NK-92 treated with Interleukin-12 subunit alpha and Interleukin-12 subunit beta, amount 100 ng/mL, for 24 hours (cell line): ENCODE data around the gene STX11.
"Not testable (repeated sequence)": the region's sequence is repeated elsewhere in the genome, so short reads cannot be mapped to it uniquely, and the experiment has no call there.

Experiments
- DNase-seq: peaks from one replicate; lab custom pipeline; 2025; lab: John Stamatoyannopoulos, UW

The STX11 gene

GRCh38 chr6:144177726-144178125 is 27.4 kb downstream of the STX11 start:
- no peak for DNase-seq

DNA sequence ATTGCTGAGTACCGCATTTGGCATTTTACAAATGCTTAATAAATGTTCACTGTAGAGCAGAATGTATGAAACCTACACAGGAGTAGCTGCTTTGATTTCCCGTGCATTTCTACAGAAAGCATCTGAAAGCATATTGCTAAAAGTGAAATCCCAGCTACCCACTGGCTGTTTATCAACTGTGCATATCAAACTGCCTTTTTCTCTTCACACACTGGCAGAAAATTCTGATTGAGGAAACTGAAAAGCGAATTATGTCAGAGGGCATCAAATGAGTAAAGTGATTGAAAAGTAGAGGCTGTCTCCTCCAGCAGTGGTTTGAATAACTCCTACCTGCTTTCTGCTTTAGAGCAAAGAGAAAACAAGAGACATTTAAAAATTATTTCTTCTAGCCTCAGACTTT is 28.0 kb downstream of the STX11 start:
- no peak for DNase-seq

DNA sequence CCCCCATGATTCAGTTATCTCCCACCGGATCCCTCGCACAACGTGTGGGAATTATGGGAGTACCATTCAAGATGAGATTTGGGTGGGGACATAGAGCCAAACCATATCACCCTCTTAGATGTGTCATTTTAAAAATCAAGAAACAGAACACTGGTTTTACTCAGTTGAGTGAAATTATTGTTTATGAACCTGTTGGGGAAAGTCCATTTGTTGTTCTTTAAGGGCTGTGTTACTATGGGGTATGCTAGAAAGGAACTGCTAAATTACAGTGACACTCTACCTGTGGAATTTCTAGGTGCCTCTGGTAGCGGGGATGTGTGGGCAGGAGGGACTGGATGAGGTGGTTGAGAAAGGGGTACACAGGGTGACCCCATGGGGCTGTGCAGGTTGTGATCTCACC is 28.9 kb downstream of the STX11 start:
- no peak for DNase-seq

DNA sequence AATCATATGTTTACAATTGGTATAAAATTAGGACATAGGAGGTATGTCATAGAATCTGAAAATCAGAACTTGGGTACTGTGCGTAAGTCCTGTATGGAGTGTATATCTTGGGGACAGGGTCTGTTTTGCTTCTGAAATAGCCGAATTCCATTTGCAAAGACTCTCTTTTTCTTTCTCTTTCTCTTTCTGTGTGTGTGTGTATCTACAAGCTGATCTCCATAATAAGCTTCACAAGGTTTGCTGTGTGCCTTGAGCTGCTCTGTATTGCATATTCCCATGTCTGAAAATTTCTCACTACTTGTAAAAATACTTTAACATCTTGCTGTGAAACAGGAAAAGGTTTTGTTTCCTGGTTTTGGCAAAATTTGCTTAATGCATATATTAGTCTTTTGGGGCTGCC is 29.5 kb downstream of the STX11 start:
- no peak for DNase-seq

DNA sequence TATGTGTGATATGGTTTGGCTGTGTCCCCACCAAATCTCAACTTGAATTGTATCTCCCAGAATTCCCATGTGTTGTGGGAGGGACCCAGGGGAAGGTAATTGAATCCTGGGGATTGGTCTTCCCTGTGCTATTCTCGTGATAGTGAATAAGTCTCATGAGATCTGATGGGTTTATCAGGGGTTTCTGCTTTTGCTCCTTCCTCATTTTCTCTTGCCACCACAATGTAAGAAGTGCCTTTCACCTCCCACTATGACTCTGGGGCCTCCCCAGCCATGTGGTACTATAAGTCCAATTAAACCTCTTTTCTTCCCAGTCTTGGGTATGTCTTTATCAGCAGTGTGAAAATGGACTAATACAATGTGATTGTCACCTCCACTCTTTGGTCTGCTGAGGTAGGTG is 30.0 kb downstream of the STX11 start:
- not testable (repeated sequence) for DNase-seq

GRCh38 chr6:144181639-144182038 is 31.3 kb downstream of the STX11 start:
- DNase-seq = no peak

- DNase-seq = not testable (repeated sequence)
Measured at GRCh38 chr6:144184186-144184585, 33.9 kb downstream of the STX11 start.

DNA sequence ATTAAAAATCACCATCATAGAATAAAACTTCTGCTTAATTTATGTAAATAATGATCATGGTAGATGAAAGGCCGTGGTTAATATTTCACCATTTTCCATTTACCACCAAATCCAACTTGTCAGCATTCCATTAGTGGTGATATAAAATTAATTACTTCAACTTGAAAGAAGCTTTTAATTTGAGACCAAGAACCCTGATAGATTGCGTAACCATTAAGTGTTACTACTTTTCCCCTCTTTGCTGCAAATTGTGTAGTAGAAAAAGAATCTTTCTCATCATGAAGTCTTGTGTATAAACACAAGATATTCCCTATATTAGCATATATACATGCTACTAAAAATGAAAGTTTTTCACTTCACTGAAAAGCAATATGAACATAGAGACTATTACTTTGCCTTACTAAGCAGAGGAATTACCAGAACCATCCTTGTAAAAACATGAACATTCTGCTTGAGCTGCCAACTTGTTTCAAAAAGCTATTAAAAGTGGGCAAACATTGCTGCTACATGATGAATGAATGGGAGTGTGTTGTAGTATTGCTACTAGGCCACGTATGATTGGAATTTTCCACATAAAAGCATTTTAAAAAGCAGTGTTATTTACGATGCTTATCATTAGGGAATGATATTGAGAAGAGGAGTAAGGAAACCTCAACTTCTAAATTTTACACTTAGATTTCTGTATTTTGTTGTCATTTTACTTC is 35.0 kb downstream of the STX11 start:
- DNase-seq = no peak

- no peak for DNase-seq
Measured at GRCh38 chr6:144186817-144187625, 36.7 kb downstream of the STX11 start.

DNA sequence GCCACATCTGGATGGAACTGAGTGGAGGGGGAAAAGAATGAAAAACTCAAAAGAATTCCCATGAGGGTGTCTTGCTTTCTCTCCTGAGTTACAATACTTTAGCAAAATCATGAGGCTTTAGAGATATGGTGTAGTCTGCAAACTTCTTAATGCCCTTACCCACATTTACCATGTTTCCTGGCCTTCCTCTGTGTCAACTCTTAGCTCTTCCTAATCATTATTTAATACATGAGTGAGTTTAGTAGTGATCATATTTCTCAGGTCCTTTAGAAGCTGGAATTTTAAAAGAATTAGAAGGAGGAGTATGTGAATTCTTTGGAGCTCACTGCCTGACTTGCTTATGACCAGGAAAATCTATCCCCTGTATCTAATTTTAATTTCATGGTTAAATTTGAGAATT is 39.0 kb downstream of the STX11 start:
- DNase-seq = no peak

DNA sequence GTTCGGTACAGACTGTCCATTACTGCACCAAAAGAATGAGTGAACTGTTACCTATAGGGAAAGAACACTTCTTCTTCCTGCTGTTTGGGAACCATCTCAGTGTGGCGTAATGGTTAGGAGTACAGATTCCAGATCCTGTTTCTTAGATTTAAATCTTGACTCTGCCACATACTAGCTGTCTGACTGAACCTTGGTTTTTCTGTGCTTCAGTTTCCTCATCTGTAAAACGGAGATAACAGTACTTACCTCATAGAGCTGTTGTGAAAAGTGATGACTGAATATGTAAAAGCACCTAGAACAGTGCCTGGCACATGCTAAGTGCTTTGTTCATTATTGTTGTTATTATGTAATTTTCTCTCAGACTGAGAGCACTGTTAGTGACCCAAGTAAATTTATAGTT is 39.8 kb downstream of the STX11 start:
- DNase-seq = no peak

- no peak for DNase-seq
Measured at GRCh38 chr6:144190593-144190992, 40.3 kb downstream of the STX11 start.

DNA sequence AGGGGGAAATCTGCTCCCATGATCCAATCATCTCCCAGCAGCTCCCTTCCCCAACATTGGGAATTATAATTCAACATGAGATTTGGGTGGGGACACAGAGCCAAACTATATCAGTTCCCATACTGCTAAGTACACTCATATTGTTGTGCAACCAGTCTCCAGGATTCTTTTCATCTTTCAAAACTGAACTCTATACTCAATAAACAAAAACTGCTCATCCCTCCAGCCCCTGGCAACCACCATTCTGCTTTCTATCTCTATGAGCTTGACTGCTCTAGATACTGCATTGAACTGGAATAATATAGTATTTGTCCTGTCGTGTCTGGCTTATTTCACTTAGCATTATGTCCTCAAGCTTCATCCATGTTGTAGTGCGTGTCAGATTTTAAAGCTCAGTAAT is 42.9 kb downstream of the STX11 start:
- DNase-seq = no peak

- no peak for DNase-seq
Measured at GRCh38 chr6:144194293-144194810, 44.0 kb downstream of the STX11 start.

DNA sequence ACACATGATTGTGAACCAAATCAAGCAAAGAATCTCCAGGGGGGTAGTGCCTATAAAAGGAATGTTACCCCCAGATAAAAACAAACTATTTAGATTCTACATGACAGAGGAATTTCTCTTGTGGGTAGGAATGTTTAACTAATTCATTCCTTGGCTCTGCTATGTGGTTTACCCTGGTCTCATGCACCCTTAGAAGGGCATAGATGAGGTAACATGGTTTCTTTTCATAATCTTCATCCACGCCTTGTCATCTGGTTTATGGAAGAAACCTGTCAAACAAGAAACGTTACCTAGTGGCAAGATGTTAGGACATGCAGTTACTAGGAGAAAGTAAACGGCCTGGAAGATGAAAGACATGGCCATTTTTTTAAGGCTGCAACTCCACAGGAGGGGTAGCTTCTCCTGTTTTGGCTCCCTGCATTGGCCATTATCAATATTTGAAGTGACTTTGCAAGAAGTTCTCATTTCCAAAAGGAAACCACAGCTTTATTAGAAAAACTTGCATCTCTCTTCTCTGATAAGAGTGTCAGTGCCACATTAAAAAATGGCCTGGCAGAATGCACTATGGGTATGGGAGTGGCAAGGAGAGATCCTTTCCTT is 45.5 kb downstream of the STX11 start:
- DNase-seq = no peak

DNA sequence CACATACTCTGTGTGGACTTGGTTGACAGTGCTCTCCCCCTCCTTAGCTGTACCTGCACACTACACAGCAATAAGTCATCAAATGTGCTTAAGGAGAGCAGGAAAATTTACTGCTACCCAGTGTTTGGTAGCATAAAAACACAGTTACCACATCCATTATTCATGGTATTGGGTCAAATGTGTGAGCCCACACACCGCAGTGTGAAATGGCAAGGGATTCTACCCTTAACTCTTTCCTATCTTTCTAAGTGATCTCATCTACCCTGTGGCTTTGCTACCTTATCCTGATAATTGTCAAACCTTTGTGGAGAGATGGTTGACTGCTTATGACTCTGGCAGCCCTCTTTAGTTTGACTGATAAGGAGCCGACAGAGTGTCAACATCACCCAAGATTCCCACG is 47.6 kb downstream of the STX11 start:
- DNase-seq = peak; percentile 62

- DNase-seq = no peak
Measured at GRCh38 chr6:144202879-144203468, 52.7 kb downstream of the STX11 start.

GRCh38 chr6:144211160-144211559 is 60.8 kb downstream of the STX11 start:
- no peak for DNase-seq

GRCh38 chr6:144213315-144213714 is 63.0 kb downstream of the STX11 start:
- no peak for DNase-seq

GRCh38 chr6:144214029-144214428 is 63.7 kb downstream of the STX11 start:
- DNase-seq = no peak

DNA sequence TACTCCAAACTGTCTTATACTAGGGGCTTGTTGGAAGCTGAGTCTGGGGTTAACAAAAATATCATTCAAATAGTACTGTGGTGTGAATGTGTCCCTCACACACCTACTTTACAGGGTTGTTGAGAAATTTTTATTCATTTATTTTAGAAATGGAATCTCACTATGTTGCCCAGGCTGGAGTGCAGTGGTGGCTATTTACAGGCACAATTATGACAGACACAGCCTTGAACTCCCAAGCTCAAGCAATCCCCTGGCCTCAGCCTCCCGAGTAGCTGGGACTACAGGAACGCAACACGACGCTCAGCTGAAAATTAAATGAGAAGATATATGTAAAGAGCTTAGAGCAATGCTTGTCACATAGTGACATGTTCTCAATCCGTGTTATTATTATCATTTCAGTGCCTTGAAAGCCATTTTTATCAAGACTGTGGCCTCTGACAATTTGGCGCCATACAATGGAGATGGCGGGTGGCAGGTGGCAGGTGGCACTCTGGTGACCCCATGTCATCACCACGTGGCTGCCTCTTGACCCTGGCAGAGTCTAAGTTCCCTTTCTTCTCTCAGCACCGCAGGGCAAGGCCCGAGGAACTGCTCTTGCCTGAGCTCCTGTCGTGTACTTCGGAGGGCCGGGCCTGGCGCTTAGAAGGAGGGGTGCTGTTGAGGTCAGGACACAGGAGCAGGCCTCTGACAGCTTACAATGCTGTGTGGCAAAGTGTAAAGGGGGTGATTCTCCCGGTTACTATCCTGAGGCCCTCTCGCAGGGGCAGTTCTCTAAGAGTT is 64.5 kb downstream of the STX11 start:
- DNase-seq = no peak
